HepG2 (cell line): Measurements from ENCODE around the gene MBTD1. TPM values are rescaled to one million over a fixed set of nuclear protein-coding genes. Genes with fewer than 3 reads are reported as not detected.

Source experiments
- ARHGAP35 ChIP-seq: sonication (generic); formaldehyde crosslinking; IDR thresholded peaks from 2 replicates; pipeline ENCODE4 v1.9.0; 2022; ENCODE audit warnings: mild to moderate bottlenecking, inconsistent platforms, moderate library complexity, missing genetic modification reagents, borderline replicate concordance
- BRF2 ChIP-seq: sonication (generic); formaldehyde crosslinking; IDR thresholded peaks from 2 replicates; pipeline ENCODE4 v1.8.1; 2022; ENCODE audit warnings: mild to moderate bottlenecking, missing genetic modification reagents
- EEA1 ChIP-seq: sonication (generic); formaldehyde crosslinking; IDR thresholded peaks from 2 replicates; pipeline ENCODE4 v1.5.1; 2020; ENCODE audit warnings: mild to moderate bottlenecking, missing genetic modification reagents, borderline replicate concordance
- FOXO4 ChIP-seq: sonication (generic); formaldehyde crosslinking; conservative IDR thresholded peaks from 2 replicates; pipeline ENCODE4 v1.8.1; 2023; ENCODE audit warnings: missing genetic modification reagents
- FUBP1 ChIP-seq: sonication (generic); formaldehyde crosslinking; IDR thresholded peaks from 2 replicates; pipeline ENCODE4 v1.5.1; 2020; ENCODE audit warnings: missing genetic modification reagents, mild to moderate bottlenecking, borderline replicate concordance
- GATAD2A ChIP-seq: IDR thresholded peaks from 2 replicates; pipeline ENCODE4 v1.6.1; 2016
- HDAC1 ChIP-seq: sonication (generic); formaldehyde crosslinking; IDR thresholded peaks from 2 replicates; pipeline ENCODE4 v1.5.1; 2020; ENCODE audit warnings: mild to moderate bottlenecking, missing genetic modification reagents
- KDM5A ChIP-seq: fragments of 200-600 bp; sonication (generic); IDR thresholded peaks from 2 replicates; pipeline ENCODE4 v1.7.0; 2018; ENCODE audit warnings: antibody characterized with exemption, mild to moderate bottlenecking, low read length, borderline replicate concordance
- LCORL ChIP-seq, 2 experiments: fragments of 450-650 bp in 1 of 2; sonication (generic) in 1 of 2; formaldehyde crosslinking in 1 of 2; IDR thresholded peaks; 2 replicates each; pipeline versions ENCODE4 v1.5.0 to v1.6.1; 2017 to 2020; ENCODE audit warnings: antibody characterized with exemption in 1 of 2, missing genetic modification reagents in 1 of 2
- ONECUT2 ChIP-seq: sonication (generic); formaldehyde crosslinking; IDR thresholded peaks from 2 replicates; pipeline ENCODE4 v1.4.0; 2020; ENCODE audit warnings: missing genetic modification reagents
- REL ChIP-seq: sonication (generic); formaldehyde crosslinking; conservative IDR thresholded peaks from 2 replicates; pipeline ENCODE4 v1.8.0; 2022; ENCODE audit warnings: mild to moderate bottlenecking, missing genetic modification reagents, moderate library complexity
- SP2 ChIP-seq: sonication (generic); formaldehyde crosslinking; IDR thresholded peaks from 2 replicates; pipeline ENCODE4 v1.5.1; 2020; ENCODE audit warnings: mild to moderate bottlenecking, missing genetic modification reagents
- TARDBP ChIP-seq: sonication (generic); formaldehyde crosslinking; IDR thresholded peaks from 2 replicates; pipeline ENCODE4 v1.8.0; 2022; ENCODE audit warnings: mild to moderate bottlenecking, missing genetic modification reagents
- U2AF2 ChIP-seq: fragments of 200-400 bp; formaldehyde crosslinking; IDR thresholded peaks from 2 replicates; pipeline ENCODE4 v1.6.1; 2017; ENCODE audit warnings: low read depth, mild to moderate bottlenecking, low read length
- ZBTB49 ChIP-seq: sonication (generic); formaldehyde crosslinking; IDR thresholded peaks from 2 replicates; pipeline ENCODE4 v1.4.0; 2020; ENCODE audit warnings: missing genetic modification reagents, borderline replicate concordance
- ZKSCAN1 ChIP-seq: fragments of 150-350 bp; IDR thresholded peaks from 2 replicates; pipeline ENCODE4 v1.6.1; 2014; ENCODE audit warnings: low read length
- ZNF138 ChIP-seq: sonication (generic); formaldehyde crosslinking; IDR thresholded peaks from 2 replicates; pipeline ENCODE4 v1.5.0; 2020; ENCODE audit warnings: mild to moderate bottlenecking, low read depth, missing genetic modification reagents
- ZNF275 ChIP-seq: sonication (generic); formaldehyde crosslinking; IDR thresholded peaks from 2 replicates; pipeline ENCODE4 v1.8.0; 2022; ENCODE audit warnings: missing genetic modification reagents, mild to moderate bottlenecking, inconsistent platforms, borderline replicate concordance
- ZNF543 ChIP-seq: sonication (generic); formaldehyde crosslinking; IDR thresholded peaks from 2 replicates; pipeline ENCODE4 v1.4.0; 2020; ENCODE audit warnings: mild to moderate bottlenecking, missing genetic modification reagents
- ZNF776 ChIP-seq: sonication (generic); formaldehyde crosslinking; IDR thresholded peaks from 2 replicates; pipeline ENCODE4 v1.4.0; 2020; ENCODE audit warnings: mild to moderate bottlenecking, missing genetic modification reagents
- polyA plus RNA-seq, 8 experiments: library from polyadenylated mRNA; depleted of rRNA in 3 of 8; stranded (reverse) in 7 of 8; unstranded in 1 of 8; fragments of >200 nt; fragmentation: Illumina TruSeq in 4 of 8; extraction: Trizol in 4 of 8; gene quantifications; 2 replicates each; pipeline versions ENCODE4 v1.2.1 to v1.2.3, GENCODE V29; 2011 to 2016; ENCODE audit warnings: low read depth in 4 of 8, missing spikeins in 1 of 8, mixed read lengths in 1 of 8; ENCODE audit not compliant: insufficient read depth in 1 of 8
- total RNA-seq, 5 experiments: library from RNA; depleted of rRNA; stranded (reverse); fragments of >200 nt; fragmentation: Illumina TruSeq; extraction: Trizol; gene quantifications; 2 replicates each; pipeline ENCODE4 v1.2.3, GENCODE V29; 2016; ENCODE audit warnings: low read depth in 1 of 5

MBTD1 gene
- total and polyA plus RNA-seq, 2 of the 13 experiments (the other 11 are each of a cell fraction or from before 2014, with no cell fraction given), result 20.9 TPM

- TF ChIP-seq ZNF275 (CRISPR knock-in tag) (peak; percentile 78), FUBP1 (no peak), ONECUT2 (CRISPR knock-in tag) (no peak), ZBTB49 (CRISPR knock-in tag) (no peak), FOXO4 (CRISPR knock-in tag) (no peak), ZKSCAN1 (no peak), GATAD2A (CRISPR knock-in tag) (peak; percentile 59; the same call in 1 of the 2 replicates), SP2 (no peak), U2AF2 (no peak), TARDBP (CRISPR knock-in tag) (peak; percentile 74; the same call in 1 of the 2 replicates), REL (CRISPR knock-in tag) (no peak; the same call in 1 of the 2 replicates), LCORL (IDR thresholded peaks at IDR 0.05) (no peak), LCORL (CRISPR knock-in tag; IDR thresholded peaks at IDR 0.05) (no peak; the same call in 1 of the 2 replicates), BRF2 (CRISPR knock-in tag) (no peak; the same call in 1 of the 2 replicates), HDAC1 (CRISPR knock-in tag) (peak; percentile 52), ZNF138 (CRISPR knock-in tag) (no peak; the same call in 1 of the 2 replicates), ARHGAP35 (CRISPR knock-in tag) (0 out of 2 replicates have a peak, but pooled peaks have one; percentile 0), ZNF776 (CRISPR knock-in tag) (no peak; the same call in 1 of the 2 replicates), ZNF543 (peak; percentile 70; the same call in 1 of the 2 replicates), KDM5A (peak; percentile 57), EEA1 (no peak)
Measured at GRCh38 chr17:51166987-51167931, 92.6 kb downstream of the MBTD1 start (continued).
